SHP77 treated with DMSO at 0.1 percent for 48 hours (cell line): ENCODE results near the gene GGT5.
"Not testable (repeated sequence)": the region's sequence is repeated elsewhere in the genome, so short reads cannot be mapped to it uniquely, and the experiment has no call there.

ENCODE experiments used
- DNase-seq: peaks from one replicate; lab custom pipeline; 2025; lab: John Stamatoyannopoulos, UW

The GGT5 gene

DNA sequence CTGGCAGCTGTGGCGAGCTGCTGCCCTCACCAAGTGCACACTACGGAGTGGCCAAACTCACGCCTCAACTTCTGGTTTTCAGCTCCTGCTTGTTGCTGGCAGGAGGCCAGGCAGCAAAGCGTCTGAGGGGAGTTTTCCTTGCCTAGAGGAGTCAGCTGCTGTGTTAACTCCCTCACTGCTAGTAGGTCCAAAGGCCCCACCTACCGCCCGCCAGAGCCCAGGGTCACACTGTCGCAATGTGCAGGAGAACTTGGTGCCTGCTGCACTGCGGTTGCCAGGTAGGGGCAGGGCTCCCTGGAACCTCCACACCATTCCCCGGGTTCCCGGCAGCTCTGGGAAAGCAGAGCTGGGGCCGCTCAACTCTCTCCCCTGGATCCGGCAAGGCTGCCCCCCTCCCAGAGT lies at the start of gene GGT5:
Gene GGT5 (minus strand): TSS at position 53 of the 402 bp plus-strand sequence. CDS start 357 bp downstream, outside the sequence.
- DNase-seq = not testable (repeated sequence)

DNA sequence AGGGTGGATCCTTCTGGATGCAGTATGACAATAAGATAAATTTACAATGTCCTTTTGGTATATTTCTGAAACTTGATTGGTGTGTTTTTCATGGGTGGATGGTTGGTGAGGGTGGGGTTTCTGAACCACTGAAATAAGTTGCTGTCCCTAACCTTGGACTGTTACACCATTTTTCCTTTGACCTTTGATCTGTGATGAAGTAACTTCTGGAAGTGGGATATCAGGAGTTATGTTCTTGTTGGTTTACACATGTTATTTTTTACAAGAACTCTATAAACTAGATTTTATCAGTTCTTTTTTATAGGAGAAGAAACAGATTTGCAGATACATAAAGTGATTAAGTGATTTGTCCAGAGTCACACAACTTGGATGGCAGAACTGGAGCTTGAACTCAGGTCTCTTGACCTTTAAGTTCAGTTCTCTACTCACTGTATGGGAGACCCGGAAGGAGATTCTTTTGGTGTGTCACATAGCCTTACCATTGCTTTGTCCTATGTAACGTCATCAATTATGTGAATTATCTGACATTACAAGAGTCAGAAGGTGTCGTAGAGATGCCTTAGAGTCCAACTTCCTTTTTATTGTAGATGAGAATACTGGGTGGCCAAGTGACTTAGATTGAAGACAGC lies 47.4 kb upstream of the GGT5 start:
- DNase-seq = not testable (repeated sequence)

DNA sequence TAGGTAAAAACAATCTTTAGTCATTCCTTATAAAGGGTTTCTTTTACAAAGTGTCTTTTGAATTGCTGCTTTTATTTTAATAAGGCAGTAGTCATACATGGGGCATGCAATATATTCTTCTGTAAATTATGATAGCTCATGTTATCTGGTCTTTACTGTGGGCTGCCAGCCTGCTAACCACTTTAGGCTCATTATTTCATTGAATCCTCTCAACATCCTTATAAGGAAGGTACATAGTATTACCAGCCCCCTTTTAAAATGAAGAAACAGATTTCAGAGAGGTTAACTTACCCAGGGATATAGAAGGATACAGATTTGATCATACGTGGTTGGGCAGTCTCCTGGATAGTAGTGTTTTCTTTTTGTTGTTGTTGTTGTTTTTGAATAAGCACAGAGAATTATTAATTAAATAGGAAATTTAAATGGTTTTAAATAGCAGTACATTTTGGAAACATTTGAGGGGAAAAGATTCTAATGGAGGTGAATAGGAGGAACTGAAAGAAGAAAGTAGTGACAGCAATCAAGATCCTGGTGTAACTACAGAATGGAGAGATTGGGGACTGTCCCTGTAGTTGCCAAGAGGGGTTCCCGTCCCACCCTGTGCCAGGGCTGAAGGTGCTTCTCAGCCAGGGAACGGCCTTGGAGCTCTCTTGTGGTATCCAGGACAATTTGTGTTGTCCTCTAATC lies 46.8 kb upstream of the GGT5 start:
- no peak for DNase-seq

DNA sequence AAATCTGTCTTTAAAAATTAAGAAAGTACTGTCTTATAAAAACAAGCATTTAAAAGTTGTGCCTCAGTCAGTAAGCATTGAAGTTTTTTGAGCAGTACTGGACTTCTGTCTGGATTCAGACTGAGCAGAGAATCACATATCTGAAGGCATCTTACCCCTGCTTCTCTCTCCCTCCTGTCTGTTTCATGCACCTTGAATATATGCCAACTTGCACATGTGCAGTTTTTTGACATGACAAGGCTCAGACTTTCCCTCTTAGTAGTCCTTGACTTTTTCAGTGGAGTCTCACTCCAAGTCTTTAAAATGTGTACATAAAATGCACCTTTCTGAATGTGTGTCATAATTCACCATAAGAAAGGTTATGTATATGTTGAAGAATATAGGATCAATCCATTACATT lies 45.6 kb upstream of the GGT5 start:
- DNase-seq = no peak

DNA sequence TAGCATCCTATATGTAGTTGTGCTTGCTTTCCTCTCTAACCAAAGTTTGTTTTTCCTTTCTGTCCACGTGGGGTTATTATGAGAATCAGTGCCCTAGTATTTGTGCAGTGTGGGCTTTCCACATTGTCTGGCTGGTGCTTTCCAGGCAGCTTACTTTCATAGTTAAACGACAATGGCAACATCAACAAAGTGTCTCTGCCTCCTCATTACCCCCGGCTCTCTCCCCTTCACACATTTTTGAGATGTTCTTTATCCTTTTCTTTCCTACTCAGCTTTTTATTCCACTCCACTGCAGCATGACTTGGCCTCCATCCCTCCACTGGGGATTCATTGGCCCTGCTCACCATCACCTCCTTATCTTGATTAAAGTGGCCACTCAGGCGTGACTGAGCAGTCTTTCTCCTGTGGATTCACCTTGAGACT lies 44.9 kb upstream of the GGT5 start:
- DNase-seq = no peak

DNA sequence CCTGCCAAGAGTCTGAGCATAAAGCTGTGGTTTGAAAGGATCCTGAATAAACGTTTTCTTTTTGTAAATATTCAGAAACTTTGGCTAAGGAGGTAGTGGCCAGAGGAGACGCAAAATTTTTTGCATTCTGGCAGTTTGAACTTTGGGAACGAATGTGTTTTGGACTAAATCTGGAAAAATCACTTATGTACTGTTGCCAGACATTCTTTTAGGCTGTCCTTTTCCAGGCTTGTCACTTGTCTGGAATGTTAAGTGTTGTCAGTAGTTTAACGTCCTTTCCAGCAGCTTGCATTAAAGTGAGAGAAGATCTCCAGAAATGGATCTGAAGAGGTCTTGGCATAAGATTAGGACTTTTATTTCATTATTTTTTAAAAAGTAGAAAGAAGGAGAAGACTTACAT lies 44.2 kb upstream of the GGT5 start:
- no peak for DNase-seq

- not testable (repeated sequence) for DNase-seq
These were observed 42.9 kb upstream of the GGT5 start for GRCh38 chr22:24287801-24288200.

DNA sequence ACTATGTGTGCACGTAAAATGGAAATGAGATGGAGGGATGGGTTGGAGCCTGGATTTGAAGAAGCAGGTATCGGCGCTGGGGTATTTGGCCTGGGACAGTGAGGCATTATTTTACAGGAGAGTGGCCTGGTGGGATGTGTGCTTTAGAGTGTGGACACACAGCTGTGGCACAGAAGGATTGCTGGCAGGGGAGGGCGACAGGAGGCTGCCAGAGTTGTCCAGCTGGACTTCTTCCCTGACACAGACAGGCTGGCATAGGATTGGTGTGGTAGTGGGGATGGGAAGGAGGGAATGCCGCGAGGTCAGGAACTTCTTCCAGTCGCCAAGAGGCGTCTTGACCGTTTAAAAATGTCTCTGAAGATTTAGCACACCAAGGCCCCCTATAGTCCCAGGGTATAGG lies 42.3 kb upstream of the GGT5 start:
- not testable (repeated sequence) for DNase-seq

GRCh38 chr22:24285245-24285644 lies 40.4 kb upstream of the GGT5 start:
- DNase-seq = no peak

DNA sequence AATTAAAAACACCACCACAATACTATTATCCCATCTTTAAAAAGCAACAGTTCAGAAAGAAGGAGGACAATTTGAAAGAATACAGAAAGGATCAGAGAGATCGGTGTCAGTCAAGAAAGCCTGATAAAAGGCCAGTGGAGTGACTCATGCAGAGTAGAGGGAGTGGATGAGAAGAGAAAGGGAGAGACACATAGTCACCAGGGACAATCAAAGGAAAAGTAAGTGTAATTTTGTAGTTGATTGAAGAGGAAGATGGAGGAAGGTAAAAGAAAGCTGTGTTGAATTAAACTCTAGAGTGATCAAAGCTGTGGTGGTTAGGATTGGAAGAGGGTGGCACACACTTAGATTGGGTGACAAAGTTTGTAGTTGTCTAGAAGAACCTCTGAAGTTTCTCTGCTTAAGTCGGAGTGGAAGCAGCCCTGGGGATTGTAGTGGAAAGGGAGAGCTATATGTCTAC lies 39.9 kb upstream of the GGT5 start:
- DNase-seq = no peak

DNA sequence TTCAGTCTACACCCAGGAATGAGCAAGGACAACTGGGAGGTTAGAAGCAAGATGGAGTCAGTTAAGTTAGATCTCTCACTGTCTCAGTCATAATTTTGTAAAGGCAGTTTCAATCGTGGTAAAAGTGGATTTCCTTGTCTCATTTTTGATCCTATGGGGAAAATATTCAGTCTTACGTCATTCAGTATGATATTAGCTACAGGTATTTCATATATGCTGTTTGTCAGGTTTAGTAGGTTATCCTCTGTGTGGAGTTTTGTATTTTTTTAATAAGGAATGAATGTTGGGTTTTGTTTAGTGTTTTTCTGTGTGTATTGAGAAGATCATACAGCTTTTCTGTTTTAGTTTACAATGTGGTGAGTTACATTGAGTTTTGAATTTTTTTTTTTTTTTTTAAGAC lies 37.5 kb upstream of the GGT5 start:
- no peak for DNase-seq

DNA sequence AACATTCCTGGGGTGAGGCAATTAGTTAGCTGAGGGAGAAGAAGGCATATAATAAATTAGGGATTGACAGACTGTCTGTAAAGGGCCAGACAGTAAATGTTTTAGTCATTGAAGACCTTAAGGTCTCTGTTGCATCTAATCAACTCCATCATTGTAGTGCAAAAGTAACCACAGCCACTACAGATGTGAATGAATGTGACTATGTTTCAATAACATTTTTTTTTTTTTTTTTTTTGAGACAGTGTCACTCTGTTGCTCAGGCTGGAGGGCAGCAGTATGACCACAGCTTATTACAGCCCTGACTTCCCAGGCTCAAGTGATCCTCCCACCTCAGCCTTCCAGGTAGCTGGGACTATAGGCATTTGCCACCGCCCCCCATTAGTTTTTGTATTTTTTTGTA lies 35.5 kb upstream of the GGT5 start:
- not testable (repeated sequence) for DNase-seq

DNA sequence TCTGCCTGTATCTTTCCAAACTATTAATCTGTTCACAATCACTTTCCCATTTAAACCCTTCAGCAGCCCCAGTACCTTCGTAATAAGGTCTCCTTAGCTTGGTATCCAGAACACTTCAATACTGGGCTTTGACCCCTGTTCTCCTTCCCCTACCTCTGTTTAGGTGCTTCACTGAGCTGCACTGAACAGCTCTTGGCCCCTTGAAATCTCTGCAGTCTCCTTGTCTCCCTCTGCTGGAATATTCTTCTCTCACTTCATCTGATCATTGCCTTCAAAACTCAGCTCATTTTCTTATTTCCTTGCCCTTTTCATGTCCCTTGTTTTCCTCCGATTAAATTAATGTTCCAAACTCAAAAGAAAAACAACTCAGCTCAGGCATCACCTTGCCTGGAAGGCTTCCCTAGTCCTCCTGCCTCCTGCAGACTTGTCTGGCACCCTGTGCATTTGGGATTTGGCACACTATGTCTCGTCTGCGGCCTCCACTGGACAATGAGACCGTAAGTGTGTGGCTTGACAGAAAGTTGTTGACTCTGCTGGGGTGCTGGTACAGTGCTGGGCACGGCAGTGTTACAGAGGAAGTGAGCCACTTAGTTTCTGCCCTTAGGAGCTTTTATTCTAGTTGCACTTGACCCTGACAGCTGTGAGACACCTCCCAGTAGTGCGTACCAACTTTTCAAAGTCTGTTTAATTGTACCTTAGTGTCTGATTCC lies 30.0 kb upstream of the GGT5 start:
- not testable (repeated sequence) for DNase-seq

DNA sequence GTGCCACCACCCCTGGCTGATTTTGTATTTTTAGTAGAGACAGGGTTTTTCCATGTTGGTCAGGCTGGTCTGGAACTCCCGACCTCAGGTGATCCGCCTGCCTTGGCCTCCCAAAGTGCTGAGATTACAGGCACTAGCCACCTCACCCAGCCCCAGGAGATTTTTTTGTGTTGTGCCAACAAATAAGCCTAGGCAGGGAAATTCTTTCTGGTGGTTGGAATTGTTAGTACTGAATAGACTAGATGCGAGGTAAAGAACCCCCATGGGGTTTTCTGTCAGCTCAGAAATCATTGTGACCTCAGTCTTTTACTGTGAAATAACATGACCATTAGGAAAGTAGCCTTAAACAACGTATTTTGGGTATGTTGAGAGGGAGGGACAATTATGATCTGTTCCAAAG lies 29.0 kb upstream of the GGT5 start:
- not testable (repeated sequence) for DNase-seq

GRCh38 chr22:24273031-24273430 lies 28.1 kb upstream of the GGT5 start:
- DNase-seq = not testable (repeated sequence)

DNA sequence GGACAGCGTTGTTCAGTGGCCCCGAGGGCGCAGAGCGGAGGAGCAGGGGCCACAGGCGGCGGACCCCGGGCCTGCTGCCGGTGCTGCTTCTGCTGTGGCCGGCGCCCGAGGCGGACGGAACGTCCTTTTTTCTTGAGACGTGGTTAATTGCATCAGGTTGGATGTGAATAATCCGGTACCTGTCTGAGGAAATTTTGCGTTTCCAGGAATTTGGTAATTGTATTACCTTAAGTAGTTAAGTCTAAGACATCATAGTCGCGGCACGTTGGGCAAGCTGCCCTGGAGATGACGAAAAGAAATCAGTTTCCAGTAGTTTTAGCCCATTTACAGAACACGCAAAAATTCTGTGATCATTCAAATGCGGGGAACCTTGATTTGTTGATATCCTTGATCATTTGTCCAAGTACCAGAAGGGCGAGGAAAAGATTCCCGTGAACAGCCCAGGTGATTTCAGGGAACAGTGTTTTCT lies 26.5 kb upstream of the GGT5 start:
- DNase-seq = no peak

GRCh38 chr22:24270556-24271385 lies 25.9 kb upstream of the GGT5 start, which contains the start of gene SPECC1L:
Gene SPECC1L (plus strand): TSS chr22:24270831. CDS start chr22:24302232, 31,401 bp downstream.
- DNase-seq = peak; percentile 67

GRCh38 chr22:24266495-24266894 lies 21.6 kb upstream of the GGT5 start:
- DNase-seq = not testable (repeated sequence)

DNA sequence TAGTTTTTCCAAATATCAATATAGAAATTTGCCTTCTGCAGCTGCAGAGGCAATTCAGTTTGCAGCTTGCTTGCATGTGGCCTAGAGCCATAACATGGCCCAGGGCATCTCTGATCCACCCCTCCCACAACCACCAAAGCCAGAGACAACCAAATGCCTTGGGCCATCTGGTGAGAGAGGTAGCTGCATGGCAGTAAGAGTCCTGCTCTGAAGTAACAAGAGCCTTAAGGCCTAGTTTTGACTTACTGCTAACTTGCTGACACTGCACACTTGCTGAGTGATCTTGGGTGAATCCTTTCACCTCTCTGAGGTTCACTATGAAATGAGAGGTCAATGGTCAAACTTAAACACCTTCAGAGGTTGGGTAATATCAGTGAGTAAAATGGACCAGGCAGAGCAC lies 20.9 kb upstream of the GGT5 start:
- DNase-seq = no peak

GRCh38 chr22:24264329-24264896 lies 19.5 kb upstream of the GGT5 start:
- DNase-seq = not testable (repeated sequence)

DNA sequence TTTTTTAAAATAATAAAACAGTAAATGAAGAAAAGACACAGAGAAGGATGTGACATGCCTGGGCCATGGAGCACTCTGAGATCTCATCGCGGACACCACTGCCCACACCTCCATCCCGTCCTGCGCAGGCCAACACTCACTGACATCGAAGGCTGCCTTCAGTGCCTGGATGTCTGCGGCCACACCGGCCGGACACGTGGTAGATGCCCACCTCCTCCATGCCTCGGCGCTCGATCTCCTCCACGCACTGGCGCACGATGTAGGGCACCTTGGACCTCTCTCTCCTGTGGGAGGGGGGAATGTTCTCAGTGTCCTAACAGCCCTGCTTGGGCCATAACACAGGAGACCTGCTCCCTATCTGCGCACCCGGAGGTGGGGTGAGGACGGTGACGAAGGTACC lies 18.6 kb upstream of the GGT5 start:
- DNase-seq = not testable (repeated sequence)
